ENCODE data around the gene EXOSC2. TPM values are rescaled to one million over a fixed set of nuclear protein-coding genes. Genes with fewer than 3 reads are reported as not detected.

EXOSC2 gene
- total RNA-seq, result 22.3 and 27.7 TPM in 2 replicates

GRCh38 chr9:130693426-130694191 lies at the start of gene EXOSC2:
EXOSC2 (plus strand) TSS chr9:130693780; CDS start chr9:130693792, 12 bp downstream.
- peak; percentile 95 to 98 for DNase-seq (ENCODE audit: low read depth in 2 of 2)

GRCh38 chr9:130651221-130651620 lies 42.4 kb upstream of the EXOSC2 start:
- no peak for DNase-seq (ENCODE audit: low read depth in 2 of 2)

GRCh38 chr9:130651752-130652151 lies 41.8 kb upstream of the EXOSC2 start:
- DNase-seq (ENCODE audit: low read depth in 2 of 2), result no peak

- no peak for DNase-seq (ENCODE audit: low read depth in 2 of 2)
Observed at GRCh38 chr9:130654879-130655278, 38.7 kb upstream of the EXOSC2 start.

- DNase-seq (ENCODE audit: low read depth in 2 of 2), result no peak
Observed at GRCh38 chr9:130658893-130659698, 34.5 kb upstream of the EXOSC2 start.

- DNase-seq (ENCODE audit: low read depth in 2 of 2), result no peak
Observed at GRCh38 chr9:130659699-130660248, 33.8 kb upstream of the EXOSC2 start.

GRCh38 chr9:130660326-130660682 lies 33.3 kb upstream of the EXOSC2 start:
- DNase-seq (ENCODE audit: low read depth in 2 of 2), result no peak

GRCh38 chr9:130660683-130661450 lies 32.7 kb upstream of the EXOSC2 start:
- DNase-seq (ENCODE audit: low read depth in 2 of 2), result no peak

GRCh38 chr9:130661451-130662098 lies 32.0 kb upstream of the EXOSC2 start:
- no peak for DNase-seq (ENCODE audit: low read depth in 2 of 2)

GRCh38 chr9:130662099-130662969 lies 31.2 kb upstream of the EXOSC2 start:
- no peak for DNase-seq (ENCODE audit: low read depth in 2 of 2)

GRCh38 chr9:130662970-130663257 lies 30.7 kb upstream of the EXOSC2 start:
- DNase-seq (ENCODE audit: low read depth in 2 of 2), result no peak

- no peak for DNase-seq (ENCODE audit: low read depth in 2 of 2)
Observed at GRCh38 chr9:130663258-130663976, 30.2 kb upstream of the EXOSC2 start.

GRCh38 chr9:130663977-130664250 lies 29.7 kb upstream of the EXOSC2 start:
- no peak for DNase-seq (ENCODE audit: low read depth in 2 of 2)

GRCh38 chr9:130664251-130665028 lies 29.1 kb upstream of the EXOSC2 start, which contains the start of gene PRDM12:
PRDM12 (plus strand) TSS chr9:130664594; CDS start chr9:130664654, 60 bp downstream.
- DNase-seq (ENCODE audit: low read depth in 2 of 2), result no peak

GRCh38 chr9:130665029-130665430 lies 28.6 kb upstream of the EXOSC2 start:
- DNase-seq (ENCODE audit: low read depth in 2 of 2), result no peak

- DNase-seq (ENCODE audit: low read depth in 2 of 2), result no peak
Observed at GRCh38 chr9:130665431-130666392, 27.9 kb upstream of the EXOSC2 start.

GRCh38 chr9:130666393-130667119 lies 27.0 kb upstream of the EXOSC2 start:
- DNase-seq (ENCODE audit: low read depth in 2 of 2), result no peak
